ENCODE data around the gene FBXO31. TPM values are rescaled to one million over a fixed set of nuclear protein-coding genes. Genes with fewer than 3 reads are reported as not detected.

FBXO31 gene
- total and polyA plus RNA-seq, 2 of the 8 experiments (the other 6 are each of a cell fraction or from before 2014, with no cell fraction given), result 8.3 to 21.6 TPM

DNA sequence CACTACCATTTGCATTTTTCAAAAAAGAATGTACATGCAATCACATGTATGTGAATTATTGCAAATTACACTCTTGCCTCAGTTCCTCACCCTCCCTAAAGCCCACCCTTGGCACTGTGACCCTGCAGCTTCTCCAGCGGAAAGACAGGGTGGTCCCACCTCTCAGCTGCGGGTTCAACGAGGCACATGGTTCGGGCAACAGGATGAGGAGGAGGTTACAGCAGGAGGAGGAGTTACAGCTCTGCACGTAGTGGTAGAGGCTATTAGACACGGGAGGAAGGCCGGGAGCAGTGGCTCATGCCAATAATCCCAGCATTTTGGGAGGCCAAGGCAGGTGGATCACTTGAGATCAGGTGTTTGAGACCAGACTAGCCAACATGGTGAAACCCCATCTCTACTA, 71.6 kb downstream of the FBXO31 start:
- no peak overlapping the region for H2BK20ac ChIP-seq (ENCODE audit: low read length)
- no peaks in the 10 kb centered on the region for H4K20me1 ChIP-seq (replicated peaks in 1 of 2; ENCODE audit: control insufficient read depth in 1 of 2, insufficient read depth in 2 of 2, low read length in 2 of 2)
- CTCF ChIA-PET (ENCODE audit: partially characterized antibody), result interaction anchor here (0.6 to 0.7 kb wide), 2 partner anchors 30 to 519 kb away, joined by 3 read pairs; no protein-coding TSS in a partner anchor
- no peak for FAIRE-seq
- H3K4ac ChIP-seq (replicated peaks; ENCODE audit: insufficient read length, low read depth, low read length), result no peak overlapping the region
- H3K9ac ChIP-seq (replicated peaks in 1 of 4; ENCODE audit: extremely low read depth in 1 of 4, low read depth in 3 of 4, low read length in 3 of 4), result no peak overlapping the region
- H4K8ac ChIP-seq (ENCODE audit: extremely low read depth, insufficient read depth, low read length), result no peak overlapping the region
- H3K9me3 ChIP-seq (ENCODE audit: insufficient read depth in 2 of 2, low read depth in 1 of 2, low read length in 1 of 2), result peaks cover 0 to 5% of the 10 kb centered on the region in 2 experiments; a peak in 1 of 4 replicates
- no peaks in the 10 kb centered on the region for H3K79me1 ChIP-seq (ENCODE audit: low read depth, low read length)
- no peak overlapping the region for H2AFZ ChIP-seq (ENCODE audit: low read length)
- no peak overlapping the region for H3K18ac ChIP-seq (ENCODE audit: extremely low read depth, low read length)
- DNase-seq (ENCODE audit: low read depth in 1 of 2, low spot score in 2 of 2), result no peak
- no peak overlapping the region for H3K4me3 ChIP-seq (ENCODE audit: extremely low read depth in 1 of 4, insufficient read depth in 2 of 4, low read depth in 3 of 4, low read length in 4 of 4)
- H2BK5ac ChIP-seq (ENCODE audit: low read depth, low read length), result no peak overlapping the region
- no peak overlapping the region for H3K14ac ChIP-seq (ENCODE audit: insufficient read length)
- H4K91ac ChIP-seq (replicated peaks; ENCODE audit: insufficient read length, low read length), result no peak overlapping the region
- H2BK15ac ChIP-seq (ENCODE audit: low read length), result no peak overlapping the region
- H3K56ac ChIP-seq (replicated peaks; ENCODE audit: insufficient read length, low read depth, low read length), result no peak overlapping the region
- H4K5ac ChIP-seq (ENCODE audit: insufficient read length, low read depth, low read length), result no peak overlapping the region
- no peak overlapping the region for H3K23ac ChIP-seq (ENCODE audit: insufficient read length)
- no peak overlapping the region for H3K4me2 ChIP-seq (ENCODE audit: insufficient read depth in 1 of 2, low read depth in 2 of 2, low read length in 2 of 2)
- H2BK120ac ChIP-seq (replicated peaks; ENCODE audit: low read depth, low read length), result no peak overlapping the region
- 0 out of 8 replicates have a peak, but pooled peaks cover 0 to 2% (median 0%) of the 10 kb centered on the region in 4 experiments for H3K36me3 ChIP-seq (ENCODE audit: control insufficient read depth in 2 of 4, insufficient read depth in 4 of 4, low read length in 3 of 4)
- H3K27me3 ChIP-seq (replicated peaks in 1 of 4; ENCODE audit: control insufficient read depth in 3 of 4, extremely low read depth in 1 of 4, insufficient read depth in 3 of 4, low read length in 3 of 4), result no peaks in the 10 kb centered on the region
- H3K27ac ChIP-seq (ENCODE audit: low read depth, low read length), result no peak overlapping the region
- 84% methylated on average over 7 of the region's 7 CpGs; no CpG with 5 or more reads in 1 of the 2 experiments for WGBS, 2 experiments (ENCODE audit: extremely low coverage in 1 of 2, insufficient coverage in 1 of 2, insufficient read length in 1 of 2, insufficient replicate concordance in 2 of 2, low coverage in 1 of 2, low lambda C conversion rate in 2 of 2, missing lambda C conversion rate in 1 of 2)
- no peaks in the 10 kb centered on the region for H3K79me2 ChIP-seq (ENCODE audit: control insufficient read depth in 1 of 2, insufficient read depth in 2 of 2, low read length in 2 of 2)
- no peaks in the 10 kb centered on the region for H3K4me1 ChIP-seq (replicated peaks in 1 of 4; ENCODE audit: control insufficient read depth in 3 of 4, insufficient read depth in 4 of 4, low read length in 3 of 4)
- H2AK5ac ChIP-seq (ENCODE audit: low read depth, low read length), result no peak overlapping the region
- POLR2A ChIA-PET (ENCODE audit: partially characterized antibody), result no interaction called here
- TF ChIP-seq NRF1 (IDR thresholded peaks at IDR 0.05; ENCODE audit: low read depth, low read length) (no peak), HDAC2 (IDR thresholded peaks at IDR 0.05; ENCODE audit: borderline replicate concordance in 1 of 2, low read depth in 2 of 2, low read length in 2 of 2) (no peak), SUZ12 (IDR thresholded peaks at IDR 0.05; ENCODE audit: low read length) (no peak), SIRT6 (IDR thresholded peaks at IDR 0.05; ENCODE audit: low read length) (no peak), HDAC6 (IDR thresholded peaks at IDR 0.05; ENCODE audit: low read depth, low read length) (no peak), TEAD4 (IDR thresholded peaks at IDR 0.05; ENCODE audit: low read depth, low read length) (no peak), RNF2 (IDR thresholded peaks at IDR 0.05; ENCODE audit: borderline replicate concordance, low read depth, low read length, missing control alignments, poor library complexity, severe bottlenecking) (no peak), CTBP2 (IDR thresholded peaks at IDR 0.05; ENCODE audit: borderline replicate concordance, insufficient read depth, insufficient read length, low read length) (no peak), POLR2AphosphoS5 (IDR thresholded peaks at IDR 0.05; ENCODE audit: low read depth, low read length) (no peak), SP2 (IDR thresholded peaks at IDR 0.05; ENCODE audit: low read length) (no peak), BCL11A (IDR thresholded peaks at IDR 0.05; ENCODE audit: low read depth in 2 of 2, low read length in 2 of 2) (no peak), CHD1 (IDR thresholded peaks at IDR 0.05; ENCODE audit: low read depth, low read length) (no peak)
- peaks cover under 1% of the 10 kb centered on the region; the same call in 1 of the 2 replicates for H3K23me2 ChIP-seq (ENCODE audit: low read depth, low read length)
- H2BK12ac ChIP-seq (ENCODE audit: low read depth, low read length), result no peak overlapping the region

Measured in H1 (cell line).